Heart left ventricle (tissue), 13 donors: ENCODE data around the gene METTL24.

Experiments
- POLR2A ChIP-seq, 2 donors: fragments of 450-650 bp; IDR thresholded peaks; one replicate each; pipeline ENCODE4 v1.6.1; 2017; ENCODE audit warnings: antibody characterized with exemption in 2 of 2, mild to moderate bottlenecking in 2 of 2, moderate library complexity in 2 of 2
- TF ChIP-seq, protein P1 (sequence below), 12 donors: fragments of 200-600 bp; sonication (generic) in 4 of 12; IDR thresholded peaks; one replicate each; pipeline versions ENCODE4 v1.5.0 to v1.8.0; 2018 to 2022; ENCODE audit warnings: antibody characterized with exemption in 12 of 12, mild to moderate bottlenecking in 5 of 12
- donor health status: ischemic (EF 13 %, LVEDD 7.1; RV severe dilation, severe dysfunction).
- donor health status: DM: no; HTN: yes; CAD: no.
- donor health status: DM: no; HTN: no; CAD: no.
- donor health status: ischemic (EF 25% LVEDD 6.9; RV normal size, moderate dysfunction).
- donor health status: ischemic (EF 25% LVEDD 5.7; RV mildly dilated, moderate dysfunction).
- donor health status: ischemic (EF 35%, LVEDD 5.7; RV mildly dilated, moderate dysfunction).
- donor health status: nonischemic (EF 11% LVEDD 7.7; RV severe dilation, severe dysfunction).
- donor health status: DM: yes; HTN: yes; CAD: no.
- donor health status: PGD.
- donor health status: ischemic (EF 29% LVEDD 5.4; RV normal size, mild dysfunction).
- donor health status: nonischemic (EF 23%, LVEDD 6.1; RV moderate dilation, normal function).

DNA sequence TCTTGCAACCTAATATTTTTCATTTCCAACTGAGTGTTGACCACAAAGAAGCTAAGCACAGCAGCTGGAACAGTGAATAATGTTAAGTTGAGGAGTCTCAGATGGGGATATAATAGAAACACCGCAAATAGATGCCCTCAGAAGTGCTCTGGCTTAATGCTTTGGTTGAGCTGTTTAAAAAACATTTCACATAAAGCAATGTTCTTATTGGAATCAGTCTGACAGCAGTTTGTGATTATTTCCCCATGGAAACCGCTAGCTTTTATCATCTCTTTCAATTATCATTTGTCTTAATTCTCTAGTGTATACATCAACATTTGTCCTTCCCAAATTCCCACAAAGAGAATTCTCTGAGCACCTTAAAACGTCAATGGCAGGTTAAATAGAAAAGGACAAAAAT, 30.8 kb downstream of the METTL24 start:
- TF ChIP-seq, protein P1, sequence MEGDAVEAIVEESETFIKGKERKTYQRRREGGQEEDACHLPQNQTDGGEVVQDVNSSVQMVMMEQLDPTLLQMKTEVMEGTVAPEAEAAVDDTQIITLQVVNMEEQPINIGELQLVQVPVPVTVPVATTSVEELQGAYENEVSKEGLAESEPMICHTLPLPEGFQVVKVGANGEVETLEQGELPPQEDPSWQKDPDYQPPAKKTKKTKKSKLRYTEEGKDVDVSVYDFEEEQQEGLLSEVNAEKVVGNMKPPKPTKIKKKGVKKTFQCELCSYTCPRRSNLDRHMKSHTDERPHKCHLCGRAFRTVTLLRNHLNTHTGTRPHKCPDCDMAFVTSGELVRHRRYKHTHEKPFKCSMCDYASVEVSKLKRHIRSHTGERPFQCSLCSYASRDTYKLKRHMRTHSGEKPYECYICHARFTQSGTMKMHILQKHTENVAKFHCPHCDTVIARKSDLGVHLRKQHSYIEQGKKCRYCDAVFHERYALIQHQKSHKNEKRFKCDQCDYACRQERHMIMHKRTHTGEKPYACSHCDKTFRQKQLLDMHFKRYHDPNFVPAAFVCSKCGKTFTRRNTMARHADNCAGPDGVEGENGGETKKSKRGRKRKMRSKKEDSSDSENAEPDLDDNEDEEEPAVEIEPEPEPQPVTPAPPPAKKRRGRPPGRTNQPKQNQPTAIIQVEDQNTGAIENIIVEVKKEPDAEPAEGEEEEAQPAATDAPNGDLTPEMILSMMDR (IDR thresholded peaks at IDR 0.05) = no peak
- no peak for TF ChIP-seq POLR2A (IDR thresholded peaks at IDR 0.05)
